CD4-positive, CD25-positive, alpha-beta regulatory T cell (primary cell): ENCODE measurements around the gene CBX3. TPM values are rescaled to one million over a fixed set of nuclear protein-coding genes. Genes with fewer than 3 reads are reported as not detected.
A peak's percentile ranks its signal among the peaks of the same experiment; 100 is the strongest.

Experiments used
- ATAC-seq, 2 donors: fragments of 150-1000 bp; cut with Tn5 transposase; one replicate each; pipeline ENCODE4 v1.10.0; 2021; ENCODE audit warnings: low read depth in 2 of 2, moderate number of reproducible peaks in 2 of 2, moderate library complexity in 1 of 2
- DNase-seq, 3 donors: peaks; one replicate each; pipeline versions ENCODE4 v3.0.0 to v3.0.0-alpha.2; 2012 to 2022; ENCODE audit warnings: mixed read lengths in 1 of 3
- H3K27ac ChIP-seq: one replicate; pipeline ENCODE4 v1.7.0; 2013; ENCODE audit warnings: mild to moderate bottlenecking, low read length; ENCODE audit not compliant: insufficient read depth, poor library complexity, severe bottlenecking
- H3K27me3 ChIP-seq: one replicate; pipeline ENCODE4 v1.7.0; 2013; ENCODE audit warnings: low read length; ENCODE audit not compliant: control insufficient read depth, insufficient read depth
- H3K36me3 ChIP-seq: one replicate; pipeline ENCODE4 v1.7.0; 2013; ENCODE audit warnings: mild to moderate bottlenecking, low read length, moderate library complexity; ENCODE audit not compliant: control insufficient read depth, insufficient read depth
- H3K4me1 ChIP-seq: 2 replicates; pipeline ENCODE4 v1.7.0; 2013; ENCODE audit warnings: mild to moderate bottlenecking, low read length; ENCODE audit not compliant: insufficient read depth, control insufficient read depth, poor library complexity, severe bottlenecking
- H3K4me3 ChIP-seq: one replicate; pipeline ENCODE4 v1.7.0; 2013; ENCODE audit warnings: low read depth, mild to moderate bottlenecking, low read length, moderate library complexity
- H3K9me3 ChIP-seq, 2 experiments: 1 replicate in 1 of 2; 2 replicates in 1 of 2; pipeline ENCODE4 v1.7.0; 2013; ENCODE audit warnings: low read length in 2 of 2, mild to moderate bottlenecking in 1 of 2, moderate library complexity in 1 of 2; ENCODE audit not compliant: control insufficient read depth in 2 of 2
- H3K27ac Mint-ChIP-seq, 3 donors: one replicate each; pipeline ENCODE4 v1.8.0; 2020 to 2022; ENCODE audit warnings: mild to moderate bottlenecking in 3 of 3, mixed read lengths in 3 of 3, moderate library complexity in 2 of 3
- H3K27me3 Mint-ChIP-seq: one replicate; pipeline ENCODE4 v1.8.0; 2022; ENCODE audit warnings: mild to moderate bottlenecking, mixed read lengths
- H3K36me3 Mint-ChIP-seq: one replicate; pipeline ENCODE4 v1.8.0; 2020; ENCODE audit warnings: mixed read lengths
- H3K4me1 Mint-ChIP-seq, 4 donors: one replicate each; pipeline ENCODE4 v1.8.0; 2020 to 2022; ENCODE audit warnings: mixed read lengths in 4 of 4, mild to moderate bottlenecking in 1 of 4
- H3K4me3 Mint-ChIP-seq, 4 donors: one replicate each; pipeline ENCODE4 v1.8.0; 2020 to 2022; ENCODE audit warnings: mild to moderate bottlenecking in 4 of 4, mixed read lengths in 4 of 4, moderate library complexity in 3 of 4
- H3K9me3 Mint-ChIP-seq, 7 donors: one replicate each; pipeline ENCODE4 v1.8.0; 2020 to 2022; ENCODE audit warnings: mixed read lengths in 7 of 7, mild to moderate bottlenecking in 3 of 7, moderate library complexity in 2 of 7
- polyA plus RNA-seq, 4 donors: library from polyadenylated mRNA; unstranded; fragments of 300-500 nt; fragmentation: Illumina TruSeq; gene quantifications; one replicate each; pipeline ENCODE4 v1.2.3, GENCODE V29; 2021
- total RNA-seq: library from RNA; stranded (reverse); gene quantifications from one replicate; pipeline ENCODE4 v1.2.3, GENCODE V29; 2022

The CBX3 gene
- total and polyA plus RNA-seq, 5 donors from 2014 or later, result 89.1 to 135 (median 124) TPM

DNA sequence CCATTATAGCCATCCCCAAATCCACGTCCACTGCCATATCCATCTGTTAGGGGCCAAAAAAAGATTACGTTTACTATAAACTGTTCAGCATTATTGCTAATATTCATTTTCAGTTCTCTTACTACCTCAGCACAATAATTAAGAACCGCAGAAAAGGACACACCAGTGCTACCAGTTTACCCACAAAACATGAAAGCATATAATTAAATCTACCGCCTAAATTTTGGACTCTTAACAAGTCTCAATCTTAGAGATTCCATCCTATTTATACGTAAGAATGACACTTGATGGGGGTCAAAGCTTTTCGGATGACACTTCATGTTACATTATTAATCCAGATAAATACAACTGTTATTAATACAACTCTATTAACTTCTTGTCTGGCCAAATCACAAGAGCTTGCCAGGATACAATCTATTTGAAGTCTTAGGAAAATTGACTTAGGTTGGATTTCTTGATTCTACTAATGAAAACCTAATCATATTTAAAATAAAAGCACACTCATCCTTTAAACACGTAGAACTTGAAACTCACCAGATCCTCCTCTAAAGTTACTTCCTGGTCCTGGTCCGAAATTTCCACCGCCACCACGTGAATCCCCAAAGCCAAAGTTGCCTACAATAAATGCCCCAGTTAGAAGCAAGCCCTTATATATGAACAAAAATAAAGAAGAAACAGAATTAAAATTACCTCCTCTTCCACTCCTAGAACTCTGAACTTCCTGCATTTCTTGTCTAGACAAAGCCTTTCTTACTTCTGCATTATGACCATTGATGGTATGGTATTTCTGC lies 5.5 kb upstream of the CBX3 start:
- H3K36me3 ChIP-seq, result peaks cover 72% of the 10 kb centered on the region
- DNase-seq, result no peak
- H3K27me3 ChIP-seq, result no peaks in the 10 kb centered on the region
- H3K9me3 Mint-ChIP-seq, result peaks cover 0 to 8% (median 0%) of the 10 kb centered on the region in 7 donors
- H3K27ac Mint-ChIP-seq, result peak overlapping the region; percentile 44 to 81 (median 66)
- H3K4me1 ChIP-seq, result peaks cover 68% of the 10 kb centered on the region
- peaks cover 24% of the 10 kb centered on the region for H3K27me3 Mint-ChIP-seq
- peak overlapping the region; percentile 56 for H3K27ac ChIP-seq
- peaks cover 52 to 83% (median 61%) of the 10 kb centered on the region in 4 donors for H3K4me1 Mint-ChIP-seq
- H3K9me3 ChIP-seq, result no peaks in the 10 kb centered on the region
- no peak for ATAC-seq
- peak overlapping the region; percentile 80 to 97 (median 86) for H3K4me3 Mint-ChIP-seq
- H3K36me3 Mint-ChIP-seq, result peaks cover 80% of the 10 kb centered on the region
- peak overlapping the region; percentile 100 for H3K4me3 ChIP-seq

DNA sequence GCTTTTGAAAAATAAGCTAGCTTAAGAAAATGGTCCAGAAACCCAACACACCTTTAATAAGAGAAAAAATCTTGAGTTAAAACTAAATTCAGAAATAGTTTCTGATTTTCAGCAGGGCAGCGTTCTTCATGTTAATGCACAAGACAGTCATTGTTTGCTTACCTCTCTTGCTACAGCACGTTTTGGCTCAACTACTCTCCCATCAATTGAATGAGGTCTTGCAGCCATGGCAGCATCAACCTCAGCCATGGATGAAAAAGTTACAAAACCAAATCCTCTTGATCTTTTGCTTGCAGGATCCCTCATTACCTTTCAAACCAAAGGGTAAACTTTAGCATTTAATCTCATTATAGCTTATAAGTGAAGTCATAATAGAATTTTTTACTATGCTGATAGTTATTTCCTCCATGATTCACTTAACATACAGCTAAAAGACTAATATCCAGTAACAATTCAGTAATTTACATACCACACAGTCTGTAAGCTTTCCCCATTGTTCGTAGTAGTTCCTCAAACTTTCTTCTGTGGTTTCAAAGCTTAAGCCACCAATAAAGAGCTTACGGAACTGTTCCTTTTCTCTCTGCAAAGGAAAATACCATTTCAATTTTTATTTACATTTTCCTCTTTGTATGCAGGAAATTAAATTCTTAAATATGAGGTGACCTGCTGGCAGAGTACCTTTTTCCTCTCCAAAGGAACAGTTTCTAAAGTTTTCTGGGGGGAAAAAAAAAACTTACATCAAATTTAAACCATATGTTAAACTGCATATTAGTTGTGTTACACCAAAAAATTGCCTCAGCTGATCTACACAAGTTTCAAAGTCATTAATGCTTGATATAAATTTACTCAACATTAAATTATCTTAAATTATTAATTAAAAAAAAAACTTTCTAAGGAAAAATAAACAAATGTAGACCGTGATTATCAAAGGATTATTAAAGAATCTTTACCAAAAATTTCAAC lies 4.1 kb upstream of the CBX3 start:
- H3K36me3 ChIP-seq, result peaks cover 58% of the 10 kb centered on the region

GRCh38 chr7:26198133-26198780 lies 3.3 kb upstream of the CBX3 start:
- H3K36me3 ChIP-seq, result peaks cover 50% of the 10 kb centered on the region
- Mint-ChIP-seq H3K36me3 (peaks cover 65% of the 10 kb centered on the region), H3K27me3 (peaks cover 25% of the 10 kb centered on the region), H3K4me1 (peaks cover 38 to 70% (median 45%) of the 10 kb centered on the region in 4 donors), H3K4me3 (peak overlapping the region; percentile 99 to 100 (median 100)), H3K9me3 (peaks cover 0 to 8% (median 0%) of the 10 kb centered on the region in 7 donors), H3K27ac (peak overlapping the region; percentile 98 to 100 (median 100))
- H3K27ac ChIP-seq, result peak overlapping the region; percentile 99
- peak in 2 of 3 donors; percentile 68 to 76 for DNase-seq
- ATAC-seq, result no peak
- peak overlapping the region; percentile 100 for H3K4me3 ChIP-seq
- no peaks in the 10 kb centered on the region for H3K9me3 ChIP-seq
- H3K4me1 ChIP-seq, result peaks cover 56% of the 10 kb centered on the region
- no peaks in the 10 kb centered on the region for H3K27me3 ChIP-seq

More for the DNA sequence above, 4.1 kb upstream of the CBX3 start:
- Mint-ChIP-seq H3K27me3 (peaks cover 25% of the 10 kb centered on the region), H3K4me3 (peak overlapping the region; percentile 99 to 100 (median 100)), H3K27ac (peak overlapping the region; percentile 43 to 100 (median 100)), H3K4me1 (peaks cover 41 to 70% (median 49%) of the 10 kb centered on the region in 4 donors), H3K9me3 (peaks cover 0 to 8% (median 0%) of the 10 kb centered on the region in 7 donors), H3K36me3 (peaks cover 73% of the 10 kb centered on the region)
- H3K4me1 ChIP-seq, result peaks cover 56% of the 10 kb centered on the region
- H3K4me3 ChIP-seq, result peak overlapping the region; percentile 100
- ATAC-seq (no peak), DNase-seq (no peak)
- H3K27me3 ChIP-seq, result no peaks in the 10 kb centered on the region
- no peaks in the 10 kb centered on the region for H3K9me3 ChIP-seq
- H3K27ac ChIP-seq, result peak overlapping the region; percentile 99

DNA sequence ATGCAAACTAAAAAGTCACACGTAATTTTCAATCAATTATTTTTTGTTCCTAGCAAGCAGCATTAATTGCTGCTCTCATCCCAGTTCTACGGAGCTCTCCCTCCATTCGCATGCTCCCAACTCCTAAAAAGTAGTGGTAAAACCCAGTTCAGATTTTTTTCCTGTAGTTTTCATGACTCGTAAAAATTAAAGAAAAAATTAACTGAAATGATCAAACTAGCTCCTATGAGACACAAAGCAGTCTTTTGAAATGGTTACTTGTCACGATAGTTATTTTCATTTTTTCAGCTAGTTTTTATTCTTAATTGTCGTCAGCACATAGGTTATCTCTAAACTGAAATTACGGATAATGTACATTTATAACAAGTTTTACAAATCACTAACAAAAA lies 2.8 kb upstream of the CBX3 start:
- H3K36me3 ChIP-seq, result peaks cover 45% of the 10 kb centered on the region
- H3K4me1 ChIP-seq, result peaks cover 56% of the 10 kb centered on the region
- ATAC-seq, result no peak
- H3K27me3 Mint-ChIP-seq, result peaks cover 24% of the 10 kb centered on the region
- H3K27ac ChIP-seq, result peak overlapping the region; percentile 99
- H3K9me3 ChIP-seq, result no peaks in the 10 kb centered on the region
- peak overlapping the region; percentile 98 to 100 (median 100) for H3K27ac Mint-ChIP-seq
- H3K4me3 Mint-ChIP-seq, result peak overlapping the region; percentile 99 to 100 (median 100)
- peaks cover 60% of the 10 kb centered on the region for H3K36me3 Mint-ChIP-seq
- no peaks in the 10 kb centered on the region for H3K27me3 ChIP-seq
- H3K4me1 Mint-ChIP-seq, result peaks cover 36 to 70% (median 42%) of the 10 kb centered on the region in 4 donors
- H3K4me3 ChIP-seq, result peak overlapping the region; percentile 100
- peaks cover 0 to 8% (median 0%) of the 10 kb centered on the region in 7 donors for H3K9me3 Mint-ChIP-seq
- DNase-seq, result no peak

DNA sequence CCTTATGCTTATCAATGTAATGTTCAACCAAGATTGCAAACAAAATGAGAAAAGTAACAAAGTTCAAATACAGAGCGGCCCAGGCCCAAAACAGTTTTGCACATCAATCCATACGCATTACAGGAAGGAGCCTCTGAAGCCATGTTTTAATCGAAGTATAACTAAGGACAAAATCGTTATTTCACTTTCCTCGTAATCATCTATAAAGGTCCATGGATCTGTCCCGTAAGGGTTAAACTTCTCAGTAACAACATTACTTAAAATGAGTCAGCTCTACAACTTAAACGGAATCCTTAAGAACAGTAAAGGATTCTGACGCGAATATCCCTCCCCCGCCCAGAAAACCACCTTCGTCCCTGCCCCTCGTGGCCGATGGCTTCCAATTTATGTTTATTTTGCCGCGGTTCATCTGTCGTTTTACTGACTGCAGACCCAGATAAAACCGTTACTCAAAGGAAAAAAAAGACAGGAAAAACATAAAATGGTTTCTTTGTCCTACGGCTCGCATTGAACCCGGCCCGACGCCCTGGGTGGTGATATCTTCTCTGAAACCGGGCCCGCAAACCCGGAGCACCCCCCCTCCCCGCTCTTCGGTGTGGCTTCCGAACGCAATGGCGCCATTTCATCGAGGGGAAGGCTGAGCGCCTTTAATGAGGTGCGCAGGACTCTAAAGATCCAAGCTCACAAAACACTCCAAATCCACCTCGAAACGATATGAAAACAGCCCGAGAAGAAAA lies 2.1 kb upstream of the CBX3 start:
- H3K4me1 Mint-ChIP-seq, result peaks cover 39 to 70% (median 43%) of the 10 kb centered on the region in 4 donors
- H3K36me3 Mint-ChIP-seq, result peaks cover 53% of the 10 kb centered on the region
- H3K27ac ChIP-seq, result peak overlapping the region; percentile 99
- peaks cover 0 to 8% (median 0%) of the 10 kb centered on the region in 7 donors for H3K9me3 Mint-ChIP-seq
- peak overlapping the region; percentile 99 to 100 (median 100) for H3K4me3 Mint-ChIP-seq
- peak overlapping the region; percentile 100 for H3K4me3 ChIP-seq
- H3K9me3 ChIP-seq, result no peaks in the 10 kb centered on the region
- DNase-seq, result peak in 2 of 3 donors; percentile 58 to 82
- ATAC-seq, result no peak
- H3K27ac Mint-ChIP-seq, result peak overlapping the region; percentile 98 to 100 (median 100)
- H3K27me3 Mint-ChIP-seq, result peaks cover 21% of the 10 kb centered on the region
- peaks cover 56% of the 10 kb centered on the region for H3K4me1 ChIP-seq
- no peaks in the 10 kb centered on the region for H3K27me3 ChIP-seq
- peaks cover 38% of the 10 kb centered on the region for H3K36me3 ChIP-seq

DNA sequence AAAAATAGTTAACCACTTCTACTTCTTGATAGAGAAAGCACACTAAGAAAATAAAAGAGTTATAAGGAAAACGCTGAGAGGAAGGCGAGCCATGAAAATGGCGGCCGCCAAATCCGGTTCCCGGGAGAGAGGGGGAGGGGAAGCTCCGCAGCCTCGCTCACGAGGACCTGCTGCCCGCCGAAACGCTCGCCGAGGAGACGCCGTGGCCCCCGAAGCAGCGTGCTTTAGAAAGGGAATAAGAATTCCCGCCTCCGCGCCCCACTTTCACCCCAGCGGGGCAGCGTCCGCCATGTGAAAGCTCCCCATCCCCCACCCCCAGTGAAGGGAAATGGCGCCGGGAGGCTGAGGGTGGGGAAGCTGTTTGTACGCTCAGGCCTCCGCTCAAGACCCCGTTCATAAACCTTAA lies 1.5 kb upstream of the CBX3 start:
- peaks cover 0 to 8% (median 0%) of the 10 kb centered on the region in 7 donors for H3K9me3 Mint-ChIP-seq
- Histone ChIP-seq H3K9me3 (no peaks in the 10 kb centered on the region), H3K4me3 (peak overlapping the region; percentile 100), H3K36me3 (peaks cover 33% of the 10 kb centered on the region), H3K4me1 (peaks cover 56% of the 10 kb centered on the region), H3K27me3 (no peaks in the 10 kb centered on the region), H3K27ac (peak overlapping the region; percentile 99)
- peaks cover 51% of the 10 kb centered on the region for H3K36me3 Mint-ChIP-seq
- peak; percentile 69 to 85 (median 80) for DNase-seq
- peak overlapping the region; percentile 98 to 100 (median 100) for H3K27ac Mint-ChIP-seq
- H3K4me1 Mint-ChIP-seq, result peaks cover 41 to 70% (median 46%) of the 10 kb centered on the region in 4 donors
- peaks cover 21% of the 10 kb centered on the region for H3K27me3 Mint-ChIP-seq
- ATAC-seq, result peak; percentile 14 to 23
- H3K4me3 Mint-ChIP-seq, result peak overlapping the region; percentile 99 to 100 (median 100)
